ENCODE data around the gene PDCD7. TPM values are rescaled to one million over a fixed set of nuclear protein-coding genes. Genes with fewer than 3 reads are reported as not detected.

Gene PDCD7
- total and polyA plus RNA-seq, 2 of the 13 experiments (the other 11 are each of a cell fraction or from before 2014, with no cell fraction given), result 10.1 to 14.7 TPM

DNA sequence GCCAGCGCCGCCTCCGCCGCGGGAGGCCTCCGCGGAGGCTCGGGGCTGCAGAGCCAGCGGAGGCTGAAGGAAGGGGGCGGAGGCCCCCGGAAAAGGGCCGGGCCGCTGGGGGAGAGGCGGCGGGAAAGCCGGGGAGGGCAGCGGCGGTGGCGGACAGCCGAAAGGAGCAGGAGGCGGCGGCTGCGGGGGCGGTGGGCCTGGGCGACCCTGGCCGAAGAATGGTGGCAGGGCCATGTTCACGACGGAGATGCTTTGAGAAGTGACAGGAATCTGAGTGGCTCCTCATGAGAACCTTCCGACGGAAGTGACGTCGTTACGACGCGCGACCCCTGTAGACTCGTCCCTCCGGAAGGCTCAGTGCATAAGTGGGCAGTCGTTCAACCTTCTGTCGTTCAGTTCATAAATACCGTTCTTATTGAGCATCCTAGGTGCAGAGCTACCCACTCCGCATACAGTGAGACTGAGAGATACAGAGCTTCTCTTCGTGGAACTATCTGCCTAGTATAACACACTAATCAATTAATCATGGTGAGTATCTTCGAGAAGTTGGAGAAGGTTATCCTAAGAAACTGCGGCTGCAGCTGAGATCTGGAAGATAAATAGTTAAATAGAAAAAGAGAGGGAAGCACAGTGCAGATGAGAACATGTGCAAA is at the start of gene PDCD7 (continued):
- TF ChIP-seq, protein P1, sequence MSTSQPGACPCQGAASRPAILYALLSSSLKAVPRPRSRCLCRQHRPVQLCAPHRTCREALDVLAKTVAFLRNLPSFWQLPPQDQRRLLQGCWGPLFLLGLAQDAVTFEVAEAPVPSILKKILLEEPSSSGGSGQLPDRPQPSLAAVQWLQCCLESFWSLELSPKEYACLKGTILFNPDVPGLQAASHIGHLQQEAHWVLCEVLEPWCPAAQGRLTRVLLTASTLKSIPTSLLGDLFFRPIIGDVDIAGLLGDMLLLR (CRISPR knock-in tag; IDR thresholded peaks at IDR 0.05), result no peak; the same call in 1 of the 2 replicates
- TF ChIP-seq, protein P2, sequence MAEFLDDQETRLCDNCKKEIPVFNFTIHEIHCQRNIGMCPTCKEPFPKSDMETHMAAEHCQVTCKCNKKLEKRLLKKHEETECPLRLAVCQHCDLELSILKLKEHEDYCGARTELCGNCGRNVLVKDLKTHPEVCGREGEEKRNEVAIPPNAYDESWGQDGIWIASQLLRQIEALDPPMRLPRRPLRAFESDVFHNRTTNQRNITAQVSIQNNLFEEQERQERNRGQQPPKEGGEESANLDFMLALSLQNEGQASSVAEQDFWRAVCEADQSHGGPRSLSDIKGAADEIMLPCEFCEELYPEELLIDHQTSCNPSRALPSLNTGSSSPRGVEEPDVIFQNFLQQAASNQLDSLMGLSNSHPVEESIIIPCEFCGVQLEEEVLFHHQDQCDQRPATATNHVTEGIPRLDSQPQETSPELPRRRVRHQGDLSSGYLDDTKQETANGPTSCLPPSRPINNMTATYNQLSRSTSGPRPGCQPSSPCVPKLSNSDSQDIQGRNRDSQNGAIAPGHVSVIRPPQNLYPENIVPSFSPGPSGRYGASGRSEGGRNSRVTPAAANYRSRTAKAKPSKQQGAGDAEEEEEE (CRISPR knock-in tag; IDR thresholded peaks at IDR 0.05; ENCODE audit: borderline replicate concordance), result no peak
- no peak for TF ChIP-seq ZNF83 (CRISPR knock-in tag; IDR thresholded peaks at IDR 0.05; ENCODE audit: borderline replicate concordance)
- no peak for TF ChIP-seq MAF1 (CRISPR knock-in tag; IDR thresholded peaks at IDR 0.05; ENCODE audit: borderline replicate concordance)
- TF ChIP-seq PITX1 (CRISPR knock-in tag; IDR thresholded peaks at IDR 0.05), result peak; percentile 30; the same call in 1 of the 2 replicates
- TF ChIP-seq, protein P3, sequence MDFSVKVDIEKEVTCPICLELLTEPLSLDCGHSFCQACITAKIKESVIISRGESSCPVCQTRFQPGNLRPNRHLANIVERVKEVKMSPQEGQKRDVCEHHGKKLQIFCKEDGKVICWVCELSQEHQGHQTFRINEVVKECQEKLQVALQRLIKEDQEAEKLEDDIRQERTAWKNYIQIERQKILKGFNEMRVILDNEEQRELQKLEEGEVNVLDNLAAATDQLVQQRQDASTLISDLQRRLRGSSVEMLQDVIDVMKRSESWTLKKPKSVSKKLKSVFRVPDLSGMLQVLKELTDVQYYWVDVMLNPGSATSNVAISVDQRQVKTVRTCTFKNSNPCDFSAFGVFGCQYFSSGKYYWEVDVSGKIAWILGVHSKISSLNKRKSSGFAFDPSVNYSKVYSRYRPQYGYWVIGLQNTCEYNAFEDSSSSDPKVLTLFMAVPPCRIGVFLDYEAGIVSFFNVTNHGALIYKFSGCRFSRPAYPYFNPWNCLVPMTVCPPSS (IDR thresholded peaks at IDR 0.05), result no peak
- no peak for TF ChIP-seq TOPORS (CRISPR knock-in tag; IDR thresholded peaks at IDR 0.05)
- TF ChIP-seq, protein P4, sequence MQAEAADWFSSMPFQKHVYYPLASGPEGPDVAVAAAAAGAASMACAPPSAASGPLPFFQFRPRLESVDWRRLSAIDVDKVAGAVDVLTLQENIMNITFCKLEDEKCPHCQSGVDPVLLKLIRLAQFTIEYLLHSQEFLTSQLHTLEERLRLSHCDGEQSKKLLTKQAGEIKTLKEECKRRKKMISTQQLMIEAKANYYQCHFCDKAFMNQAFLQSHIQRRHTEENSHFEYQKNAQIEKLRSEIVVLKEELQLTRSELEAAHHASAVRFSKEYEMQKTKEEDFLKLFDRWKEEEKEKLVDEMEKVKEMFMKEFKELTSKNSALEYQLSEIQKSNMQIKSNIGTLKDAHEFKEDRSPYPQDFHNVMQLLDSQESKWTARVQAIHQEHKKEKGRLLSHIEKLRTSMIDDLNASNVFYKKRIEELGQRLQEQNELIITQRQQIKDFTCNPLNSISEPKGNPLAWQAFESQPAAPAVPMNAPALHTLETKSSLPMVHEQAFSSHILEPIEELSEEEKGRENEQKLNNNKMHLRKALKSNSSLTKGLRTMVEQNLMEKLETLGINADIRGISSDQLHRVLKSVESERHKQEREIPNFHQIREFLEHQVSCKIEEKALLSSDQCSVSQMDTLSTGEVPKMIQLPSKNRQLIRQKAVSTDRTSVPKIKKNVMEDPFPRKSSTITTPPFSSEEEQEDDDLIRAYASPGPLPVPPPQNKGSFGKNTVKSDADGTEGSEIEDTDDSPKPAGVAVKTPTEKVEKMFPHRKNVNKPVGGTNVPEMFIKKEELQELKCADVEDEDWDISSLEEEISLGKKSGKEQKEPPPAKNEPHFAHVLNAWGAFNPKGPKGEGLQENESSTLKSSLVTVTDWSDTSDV (CRISPR knock-in tag; IDR thresholded peaks at IDR 0.05), result no peak
- TF ChIP-seq ELF1 (CRISPR knock-in tag; IDR thresholded peaks at IDR 0.05), result peak; percentile 80
- TF ChIP-seq HDAC2 (CRISPR knock-in tag; IDR thresholded peaks at IDR 0.05), result peak; percentile 89
- TF ChIP-seq, protein P5, sequence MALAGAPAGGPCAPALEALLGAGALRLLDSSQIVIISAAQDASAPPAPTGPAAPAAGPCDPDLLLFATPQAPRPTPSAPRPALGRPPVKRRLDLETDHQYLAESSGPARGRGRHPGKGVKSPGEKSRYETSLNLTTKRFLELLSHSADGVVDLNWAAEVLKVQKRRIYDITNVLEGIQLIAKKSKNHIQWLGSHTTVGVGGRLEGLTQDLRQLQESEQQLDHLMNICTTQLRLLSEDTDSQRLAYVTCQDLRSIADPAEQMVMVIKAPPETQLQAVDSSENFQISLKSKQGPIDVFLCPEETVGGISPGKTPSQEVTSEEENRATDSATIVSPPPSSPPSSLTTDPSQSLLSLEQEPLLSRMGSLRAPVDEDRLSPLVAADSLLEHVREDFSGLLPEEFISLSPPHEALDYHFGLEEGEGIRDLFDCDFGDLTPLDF (CRISPR knock-in tag; IDR thresholded peaks at IDR 0.05), result no peak
- TF ChIP-seq, protein P6, sequence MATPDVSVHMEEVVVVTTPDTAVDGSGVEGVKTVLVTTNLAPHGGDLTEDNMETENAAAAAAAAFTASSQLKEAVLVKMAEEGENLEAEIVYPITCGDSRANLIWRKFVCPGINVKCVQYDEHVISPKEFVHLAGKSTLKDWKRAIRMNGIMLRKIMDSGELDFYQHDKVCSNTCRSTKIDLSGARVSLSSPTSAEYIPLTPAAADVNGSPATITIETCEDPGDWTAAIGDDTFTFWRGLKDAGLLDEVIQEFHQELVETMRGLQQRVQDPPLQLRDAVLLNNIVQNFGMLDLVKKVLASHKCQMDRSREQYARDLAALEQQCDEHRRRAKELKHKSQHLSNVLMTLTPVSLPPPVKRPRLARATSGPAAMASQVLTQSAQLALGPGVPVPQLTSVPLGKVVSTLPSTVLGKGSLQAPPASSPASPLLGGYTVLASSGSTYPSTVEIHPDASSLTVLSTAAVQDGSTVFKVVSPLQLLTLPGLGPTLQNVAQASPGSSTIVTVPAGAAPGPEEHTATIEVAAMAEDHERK (CRISPR knock-in tag; IDR thresholded peaks at IDR 0.05; ENCODE audit: low read depth), result 0 out of 2 replicates have a peak, but pooled peaks have one; percentile 31
- TF ChIP-seq HNRNPUL1 (IDR thresholded peaks at IDR 0.05; ENCODE audit: low read depth, low read length), result no peak
- TF ChIP-seq PHF8 (CRISPR knock-in tag; IDR thresholded peaks at IDR 0.05), result peak; percentile 71
- TF ChIP-seq ATAD3A (CRISPR knock-in tag; IDR thresholded peaks at IDR 0.05), result no peak
- TF ChIP-seq, protein P7, sequence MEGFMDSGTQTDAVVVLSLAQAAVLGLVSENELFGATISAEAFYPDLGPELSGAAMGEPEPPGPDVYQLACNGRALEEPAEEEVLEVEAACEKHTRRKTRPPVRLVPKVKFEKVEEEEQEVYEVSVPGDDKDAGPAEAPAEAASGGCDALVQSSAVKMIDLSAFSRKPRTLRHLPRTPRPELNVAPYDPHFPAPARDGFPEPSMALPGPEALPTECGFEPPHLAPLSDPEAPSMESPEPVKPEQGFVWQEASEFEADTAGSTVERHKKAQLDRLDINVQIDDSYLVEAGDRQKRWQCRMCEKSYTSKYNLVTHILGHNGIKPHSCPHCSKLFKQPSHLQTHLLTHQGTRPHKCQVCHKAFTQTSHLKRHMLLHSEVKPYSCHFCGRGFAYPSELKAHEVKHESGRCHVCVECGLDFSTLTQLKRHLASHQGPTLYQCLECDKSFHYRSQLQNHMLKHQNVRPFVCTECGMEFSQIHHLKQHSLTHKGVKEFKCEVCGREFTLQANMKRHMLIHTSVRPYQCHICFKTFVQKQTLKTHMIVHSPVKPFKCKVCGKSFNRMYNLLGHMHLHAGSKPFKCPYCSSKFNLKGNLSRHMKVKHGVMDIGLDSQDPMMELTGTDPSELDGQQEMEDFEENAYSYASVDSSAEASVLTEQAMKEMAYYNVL (CRISPR knock-in tag; IDR thresholded peaks at IDR 0.05; ENCODE audit: borderline replicate concordance), result no peak
- TF ChIP-seq ZNF577 (CRISPR knock-in tag; IDR thresholded peaks at IDR 0.05; ENCODE audit: borderline replicate concordance, low read depth), result no peak

All from HepG2 (cell line).